ENCODE measurements around the gene E2F8. TPM values are rescaled to one million over a fixed set of nuclear protein-coding genes. Genes with fewer than 3 reads are reported as not detected.

Gene E2F8
- total RNA-seq, 1 experiment from 2014 or later: 11.3 TPM

DNA sequence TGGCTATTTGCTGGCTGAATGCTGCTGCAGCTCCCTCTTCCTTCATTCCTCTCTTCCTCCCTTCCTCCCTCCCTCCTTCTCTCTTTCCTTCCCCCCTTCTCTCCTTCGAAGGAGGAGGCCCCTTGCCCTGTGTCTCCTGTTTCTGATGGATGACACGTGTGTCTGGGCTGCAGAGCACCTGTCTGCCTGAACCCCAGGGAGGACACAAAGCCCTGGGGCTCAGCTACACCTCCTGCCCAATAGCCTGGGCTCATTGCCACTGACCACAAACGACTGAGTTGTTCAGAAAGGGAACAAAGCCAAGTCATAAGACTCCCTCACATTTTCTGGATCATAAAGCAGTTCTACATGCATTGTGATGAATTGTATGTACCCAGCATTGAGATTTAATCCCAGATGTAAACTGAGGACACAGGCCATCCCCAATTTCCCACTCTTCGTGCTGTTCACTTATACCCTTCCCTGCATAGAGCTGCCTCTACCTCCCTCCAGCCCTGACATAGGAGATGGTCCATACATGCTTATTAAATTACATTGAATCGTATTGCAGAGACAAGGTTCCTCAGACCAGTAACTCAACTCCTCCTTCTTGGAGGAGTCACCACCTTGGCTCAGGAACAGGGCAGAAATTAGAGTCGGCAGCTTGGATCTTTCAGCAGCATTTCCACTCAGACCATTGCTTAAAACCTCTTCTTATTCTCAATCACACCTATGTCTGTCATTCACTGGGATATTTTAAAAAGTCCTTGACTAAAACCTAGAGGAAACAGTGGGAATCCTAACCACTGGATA is 40.1 kb downstream of the E2F8 start:
- Histone ChIP-seq H3K9ac (ENCODE audit: extremely low read depth, insufficient read length, low read length) (no peak overlapping the region), H2BK5ac (ENCODE audit: insufficient read length, low read length) (no peak overlapping the region), H3K23ac (ENCODE audit: insufficient read length, low read depth, low read length) (no peak overlapping the region), H3K79me2 (ENCODE audit: insufficient read depth, low read length) (no peaks in the 10 kb centered on the region), H2BK120ac (ENCODE audit: low read depth, low read length, poor library complexity, severe bottlenecking) (no peak overlapping the region), H3K79me1 (ENCODE audit: insufficient read depth, low read depth, low read length, poor library complexity, severe bottlenecking) (no peaks in the 10 kb centered on the region), H3K56ac (ENCODE audit: insufficient read length, low read depth, low read length) (no peak overlapping the region), H3K9me3 (ENCODE audit: control insufficient read depth, low read depth, low read length) (no peaks in the 10 kb centered on the region), H2BK12ac (ENCODE audit: insufficient read length, low read depth, low read length) (no peak overlapping the region), H3K27me3 (ENCODE audit: insufficient read depth, low read length) (no peaks in the 10 kb centered on the region), H3K27ac (ENCODE audit: insufficient read length, low read depth, low read length) (no peak overlapping the region), H3K4me2 (ENCODE audit: insufficient read depth, insufficient read length, low read length) (no peak overlapping the region), H2BK20ac (ENCODE audit: low read depth, low read length, poor library complexity, severe bottlenecking) (no peak overlapping the region), H4K20me1 (ENCODE audit: control insufficient read depth, insufficient read depth, insufficient read length) (no peaks in the 10 kb centered on the region), H2AK5ac (ENCODE audit: insufficient read length, low read length) (no peak overlapping the region), H4K5ac (ENCODE audit: insufficient read length, low read depth, low read length) (no peak overlapping the region), H3K14ac (ENCODE audit: insufficient read depth, low read length) (no peak overlapping the region), H4K8ac (replicated peaks; ENCODE audit: insufficient read length, low read depth, low read length) (no peak overlapping the region), H2AFZ (ENCODE audit: low read length) (no peak overlapping the region), H3K18ac (ENCODE audit: insufficient read length, low read depth, low read length) (no peak overlapping the region), H3K4ac (ENCODE audit: low read depth, low read length) (no peak overlapping the region), H4K91ac (ENCODE audit: insufficient read length, low read depth, low read length) (no peak overlapping the region), H3T11ph (ENCODE audit: low read length) (no peak overlapping the region), H3K23me2 (ENCODE audit: insufficient read length, low read depth, low read length, poor library complexity, severe bottlenecking) (no peaks in the 10 kb centered on the region), H3K4me1 (ENCODE audit: insufficient read depth, low read length) (no peaks in the 10 kb centered on the region), H2BK15ac (ENCODE audit: low read depth, low read length) (no peak overlapping the region)
- H3K9me3 Mint-ChIP-seq: peaks cover 0 to 7% of the 10 kb centered on the region in 2 experiments; a peak in 2 of 5 replicates
- TF ChIP-seq, protein P1, sequence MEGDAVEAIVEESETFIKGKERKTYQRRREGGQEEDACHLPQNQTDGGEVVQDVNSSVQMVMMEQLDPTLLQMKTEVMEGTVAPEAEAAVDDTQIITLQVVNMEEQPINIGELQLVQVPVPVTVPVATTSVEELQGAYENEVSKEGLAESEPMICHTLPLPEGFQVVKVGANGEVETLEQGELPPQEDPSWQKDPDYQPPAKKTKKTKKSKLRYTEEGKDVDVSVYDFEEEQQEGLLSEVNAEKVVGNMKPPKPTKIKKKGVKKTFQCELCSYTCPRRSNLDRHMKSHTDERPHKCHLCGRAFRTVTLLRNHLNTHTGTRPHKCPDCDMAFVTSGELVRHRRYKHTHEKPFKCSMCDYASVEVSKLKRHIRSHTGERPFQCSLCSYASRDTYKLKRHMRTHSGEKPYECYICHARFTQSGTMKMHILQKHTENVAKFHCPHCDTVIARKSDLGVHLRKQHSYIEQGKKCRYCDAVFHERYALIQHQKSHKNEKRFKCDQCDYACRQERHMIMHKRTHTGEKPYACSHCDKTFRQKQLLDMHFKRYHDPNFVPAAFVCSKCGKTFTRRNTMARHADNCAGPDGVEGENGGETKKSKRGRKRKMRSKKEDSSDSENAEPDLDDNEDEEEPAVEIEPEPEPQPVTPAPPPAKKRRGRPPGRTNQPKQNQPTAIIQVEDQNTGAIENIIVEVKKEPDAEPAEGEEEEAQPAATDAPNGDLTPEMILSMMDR (conservative IDR thresholded peaks at IDR 0.05): no peak
- no peak overlapping the region for H3K4me3 Mint-ChIP-seq
- H3K36me3 Mint-ChIP-seq (ENCODE audit: insufficient read depth in 1 of 3, low read depth in 3 of 3): peaks cover 0 to 3% (median 0%) of the 10 kb centered on the region in 3 experiments; a peak in 1 of 7 replicates
- WGBS (ENCODE audit: extremely low coverage, insufficient read length, low lambda C conversion rate): no CpG with 5 or more reads among the region's 6 CpGs
- no peaks in the 10 kb centered on the region for H3K4me1 Mint-ChIP-seq
- H3K27me3 Mint-ChIP-seq (ENCODE audit: low read depth): peaks cover 5% of the 10 kb centered on the region; the same call in 1 of the 2 replicates
- DNase-seq: no peak
- H3K27ac Mint-ChIP-seq: no peak overlapping the region
